Hepatocyte (in vitro differentiated cells): ENCODE measurements around the gene IGSF5.

Experiments
- CTCF ChIP-seq: fragments of 200-600 bp; sonication (generic); IDR thresholded peaks from 2 replicates; pipeline ENCODE4 v1.5.1; 2016; ENCODE audit warnings: antibody characterized with exemption, mild to moderate bottlenecking; ENCODE audit not compliant: poor library complexity
- EZH2 ChIP-seq: fragments of 200-600 bp; sonication (generic); IDR thresholded peaks from 2 replicates; pipeline ENCODE4 v1.6.1; 2016; ENCODE audit warnings: antibody characterized with exemption, mild to moderate bottlenecking, borderline replicate concordance

DNA sequence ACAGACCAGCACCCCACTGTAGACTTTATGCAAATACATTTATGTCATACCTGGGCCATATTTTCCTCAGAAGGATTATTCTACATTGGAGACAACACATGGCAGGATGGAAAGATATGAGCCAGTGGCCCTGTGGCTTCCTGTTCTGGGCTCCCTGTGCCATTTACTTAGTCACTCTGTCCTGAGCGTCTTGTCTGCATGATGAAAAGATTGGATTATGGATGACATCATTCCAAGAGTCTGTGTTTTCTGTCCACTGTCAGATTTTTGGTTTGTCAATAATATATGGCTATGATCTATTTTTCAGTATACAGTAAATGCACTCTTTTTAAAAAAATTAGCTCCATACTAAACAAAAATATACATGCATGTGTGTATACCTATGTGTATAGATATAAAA lies 30.8 kb downstream of the IGSF5 start:
- no peak for TF ChIP-seq CTCF
- TF ChIP-seq EZH2 = no peak
